ENCODE results near the gene KLRC3.
"Not testable (repeated sequence)": the region's sequence is repeated elsewhere in the genome, so short reads cannot be mapped to it uniquely, and the experiment has no call there.

The KLRC3 gene

DNA sequence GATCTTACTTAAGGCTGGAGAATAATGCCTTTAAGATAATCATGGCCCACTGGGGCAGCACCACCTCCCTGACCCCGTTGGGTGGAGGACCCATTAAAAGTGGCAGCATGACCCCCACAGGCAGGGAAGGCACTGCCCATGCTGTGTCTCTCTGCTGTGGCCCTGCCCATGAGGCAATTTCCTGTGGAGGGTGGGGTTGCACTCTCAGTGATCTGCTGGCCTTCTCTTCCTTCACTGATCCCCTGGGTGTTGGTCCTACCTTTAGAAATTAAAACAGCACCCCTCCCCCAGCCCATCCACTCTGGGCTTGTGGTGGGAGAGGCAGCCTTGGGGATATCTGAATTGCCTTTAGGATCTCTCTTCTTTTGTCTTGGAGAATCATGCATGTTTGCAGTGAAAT, 47.8 kb downstream of the KLRC3 start:
- Histone ChIP-seq H3K4me3 (ENCODE audit: low read length) (no peak overlapping the region), H3F3A (ENCODE audit: control insufficient read depth, insufficient read depth) (no peaks in the 10 kb centered on the region), H3K27me3 (ENCODE audit: control insufficient read depth, low read length) (no peaks in the 10 kb centered on the region), H3K9me3 (ENCODE audit: control insufficient read depth, insufficient read depth, low read length) (peaks cover 9% of the 10 kb centered on the region; the same call in 1 of the 2 replicates), H3K4me2 (ENCODE audit: low read length) (no peak overlapping the region), H3K79me2 (ENCODE audit: control insufficient read depth, low read length) (no peaks in the 10 kb centered on the region), H4K20me1 (ENCODE audit: control insufficient read depth, insufficient read depth, low read depth, low read length) (no peaks in the 10 kb centered on the region), H3K36me3 (ENCODE audit: control insufficient read depth, low read length) (no peaks in the 10 kb centered on the region), H3K27ac (ENCODE audit: low read depth, low read length) (no peak overlapping the region), H3K9me2 (replicated peaks; ENCODE audit: control insufficient read depth, low read length) (no peaks in the 10 kb centered on the region), H3K4me1 (ENCODE audit: control insufficient read depth, low read length) (0 out of 2 replicates have a peak, but pooled peaks cover 4% of the 10 kb centered on the region)
- no peak for TF ChIP-seq EZH2phosphoT487 (IDR thresholded peaks at IDR 0.05; ENCODE audit: borderline replicate concordance, low read length)
- TF ChIP-seq, protein P1, sequence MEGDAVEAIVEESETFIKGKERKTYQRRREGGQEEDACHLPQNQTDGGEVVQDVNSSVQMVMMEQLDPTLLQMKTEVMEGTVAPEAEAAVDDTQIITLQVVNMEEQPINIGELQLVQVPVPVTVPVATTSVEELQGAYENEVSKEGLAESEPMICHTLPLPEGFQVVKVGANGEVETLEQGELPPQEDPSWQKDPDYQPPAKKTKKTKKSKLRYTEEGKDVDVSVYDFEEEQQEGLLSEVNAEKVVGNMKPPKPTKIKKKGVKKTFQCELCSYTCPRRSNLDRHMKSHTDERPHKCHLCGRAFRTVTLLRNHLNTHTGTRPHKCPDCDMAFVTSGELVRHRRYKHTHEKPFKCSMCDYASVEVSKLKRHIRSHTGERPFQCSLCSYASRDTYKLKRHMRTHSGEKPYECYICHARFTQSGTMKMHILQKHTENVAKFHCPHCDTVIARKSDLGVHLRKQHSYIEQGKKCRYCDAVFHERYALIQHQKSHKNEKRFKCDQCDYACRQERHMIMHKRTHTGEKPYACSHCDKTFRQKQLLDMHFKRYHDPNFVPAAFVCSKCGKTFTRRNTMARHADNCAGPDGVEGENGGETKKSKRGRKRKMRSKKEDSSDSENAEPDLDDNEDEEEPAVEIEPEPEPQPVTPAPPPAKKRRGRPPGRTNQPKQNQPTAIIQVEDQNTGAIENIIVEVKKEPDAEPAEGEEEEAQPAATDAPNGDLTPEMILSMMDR (IDR thresholded peaks at IDR 0.05; ENCODE audit: low read depth, low read length, poor library complexity, severe bottlenecking) = no peak

DNA sequence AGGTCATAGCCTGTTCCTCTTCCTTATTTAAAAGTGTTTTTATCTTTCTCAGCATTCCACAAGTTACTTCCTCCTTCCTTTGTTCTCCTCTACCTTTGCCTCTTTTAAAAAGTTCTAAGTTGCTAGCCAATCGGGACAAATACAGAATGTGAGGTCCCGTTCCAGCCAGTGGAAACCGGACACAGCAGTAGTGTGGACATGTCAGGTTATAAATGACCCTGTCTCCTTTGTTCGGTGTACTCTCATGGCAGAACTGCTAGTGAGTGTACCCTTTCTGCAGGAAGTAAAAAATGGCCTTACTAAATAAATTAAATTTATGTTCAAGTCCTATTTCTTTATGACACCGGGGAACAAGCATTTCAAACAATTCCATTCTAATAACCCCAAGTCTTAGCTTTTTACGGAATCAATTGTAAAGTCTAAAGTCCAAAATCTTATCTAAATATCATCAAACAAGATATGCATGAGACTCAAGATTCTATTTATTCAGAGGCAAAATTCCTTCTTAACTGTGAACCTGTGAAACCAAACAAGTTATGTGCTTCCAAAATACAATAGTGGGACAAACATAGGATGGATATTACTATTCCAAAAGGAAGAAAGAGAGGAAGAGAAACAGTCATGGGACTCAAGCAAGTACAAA, 48.4 kb downstream of the KLRC3 start:
- H3F3A ChIP-seq (ENCODE audit: control insufficient read depth, insufficient read depth); H3K27ac ChIP-seq (ENCODE audit: low read depth, low read length); H3K4me2 ChIP-seq (ENCODE audit: low read length); H3K27me3 ChIP-seq (ENCODE audit: control insufficient read depth, low read length); H3K9me2 ChIP-seq (replicated peaks; ENCODE audit: control insufficient read depth, low read length); H3K36me3 ChIP-seq (ENCODE audit: control insufficient read depth, low read length); H4K20me1 ChIP-seq (ENCODE audit: control insufficient read depth, insufficient read depth, low read depth, low read length); H3K4me3 ChIP-seq (ENCODE audit: low read length); H3K4me1 ChIP-seq (ENCODE audit: control insufficient read depth, low read length); H3K79me2 ChIP-seq (ENCODE audit: control insufficient read depth, low read length): not testable (repeated sequence)
- peaks cover 14% of the 10 kb centered on the region; the same call in 1 of the 2 replicates for H3K9me3 ChIP-seq (ENCODE audit: control insufficient read depth, insufficient read depth, low read length)

- no peaks in the 10 kb centered on the region for H3F3A ChIP-seq (ENCODE audit: control insufficient read depth, insufficient read depth)
Observed at GRCh38 chr12:10369557-10370415, 50.6 kb downstream of the KLRC3 start.

More at GRCh38 chr12:10369557-10370415, 50.6 kb downstream of the KLRC3 start:
- no peak overlapping the region for H3K27ac ChIP-seq (ENCODE audit: low read depth, low read length)
- H3K36me3 ChIP-seq (ENCODE audit: control insufficient read depth, low read length) = no peaks in the 10 kb centered on the region
- H3K27me3 ChIP-seq (ENCODE audit: control insufficient read depth, low read length) = no peaks in the 10 kb centered on the region
- no peaks in the 10 kb centered on the region for H4K20me1 ChIP-seq (ENCODE audit: control insufficient read depth, insufficient read depth, low read depth, low read length)
- H3K4me1 ChIP-seq (ENCODE audit: control insufficient read depth, low read length) = peaks cover 12% of the 10 kb centered on the region
- TF ChIP-seq, protein P1 (IDR thresholded peaks at IDR 0.05; ENCODE audit: low read depth, low read length, poor library complexity, severe bottlenecking) = no peak
- TF ChIP-seq EZH2phosphoT487 (IDR thresholded peaks at IDR 0.05; ENCODE audit: borderline replicate concordance, low read length) = no peak
- no peaks in the 10 kb centered on the region for H3K9me2 ChIP-seq (replicated peaks; ENCODE audit: control insufficient read depth, low read length)
- no peak overlapping the region for H3K4me2 ChIP-seq (ENCODE audit: low read length)
- H3K4me3 ChIP-seq (ENCODE audit: low read length) = no peak overlapping the region
- H3K9me3 ChIP-seq (ENCODE audit: control insufficient read depth, insufficient read depth, low read length) = peaks cover 10% of the 10 kb centered on the region; the same call in 1 of the 2 replicates
- no peaks in the 10 kb centered on the region for H3K79me2 ChIP-seq (ENCODE audit: control insufficient read depth, low read length)
